Medulla oblongata (tissue), 1 donor: Measurements from ENCODE around the gene CFAP43.

ENCODE experiments used
- DNase-seq: peaks from one replicate; pipeline ENCODE4 v3.0.0-alpha.2; 2015; ENCODE audit errors: extremely low spot score

Gene CFAP43

GRCh38 chr10:104099269-104099668, 132.9 kb downstream of the CFAP43 start:
- DNase-seq = no peak

GRCh38 chr10:104098358-104098925, 133.7 kb downstream of the CFAP43 start:
- DNase-seq = no peak

- no peak for DNase-seq
Measured at GRCh38 chr10:104096692-104097091, 135.5 kb downstream of the CFAP43 start.

- no peak for DNase-seq
Measured at GRCh38 chr10:104092749-104093148, 139.4 kb downstream of the CFAP43 start.

- no peak for DNase-seq
Measured at GRCh38 chr10:104090611-104091010, 141.6 kb downstream of the CFAP43 start.

GRCh38 chr10:104089621-104090020, 142.5 kb downstream of the CFAP43 start:
- no peak for DNase-seq

GRCh38 chr10:104088239-104088638, 143.9 kb downstream of the CFAP43 start:
- DNase-seq = no peak

- DNase-seq = no peak
Measured at GRCh38 chr10:104085801-104086400, 146.3 kb downstream of the CFAP43 start, which contains the start of gene COL17A1. COL17A1 (minus strand) TSS chr10:104085880; CDS start chr10:104080673, 5,207 bp downstream.

- DNase-seq = no peak
Measured at GRCh38 chr10:104084482-104085142, 147.6 kb downstream of the CFAP43 start.

GRCh38 chr10:104081998-104082397, 150.2 kb downstream of the CFAP43 start:
- no peak for DNase-seq

GRCh38 chr10:104080762-104081161, 151.4 kb downstream of the CFAP43 start:
- peak; percentile 11 for DNase-seq
